GM23338 (cell line): ENCODE measurements around the gene HCRTR1. TPM values are rescaled to one million over a fixed set of nuclear protein-coding genes. Genes with fewer than 3 reads are reported as not detected.

ENCODE experiments used
- ATAC-seq: fragments of 200-7000 bp; cut with Tn5 transposase; 3 replicates; pipeline ENCODE4 v1.9.1; 2020
- DNase-seq: peaks from one replicate; pipeline ENCODE4 v3.0.0-alpha.2; 2015; ENCODE audit warnings: low spot score
- H2AFZ ChIP-seq: fragments of 200-600 bp; sonication (generic); 2 replicates; pipeline ENCODE4 v1.8.0; 2016; ENCODE audit warnings: antibody characterized with exemption, mild to moderate bottlenecking, moderate library complexity
- H3F3A ChIP-seq: fragments of 200-600 bp; sonication (generic); replicated peaks from 2 replicates; pipeline ENCODE4 v1.8.0; 2017; ENCODE audit warnings: antibody characterized with exemption, mixed run types, low read depth
- H3K27ac ChIP-seq: fragments of 200-600 bp; sonication (generic); 2 replicates; pipeline ENCODE4 v1.6.1; 2016; ENCODE audit warnings: low read depth
- H3K27me3 ChIP-seq: fragments of 200-600 bp; sonication (generic); 2 replicates; pipeline ENCODE4 v1.8.0; 2016; ENCODE audit warnings: mild to moderate bottlenecking, mixed run types, moderate library complexity; ENCODE audit not compliant: insufficient read depth
- H3K36me3 ChIP-seq: fragments of 200-600 bp; sonication (generic); 2 replicates; pipeline ENCODE4 v1.8.0; 2016; ENCODE audit warnings: mild to moderate bottlenecking; ENCODE audit not compliant: insufficient read depth
- H3K4me1 ChIP-seq: fragments of 200-600 bp; sonication (generic); 2 replicates; pipeline ENCODE4 v1.8.0; 2016; ENCODE audit warnings: mild to moderate bottlenecking, moderate library complexity; ENCODE audit not compliant: insufficient read depth
- H3K4me2 ChIP-seq: fragments of 200-600 bp; sonication (generic); 2 replicates; pipeline ENCODE4 v1.7.1; 2017; ENCODE audit warnings: mixed run types
- H3K4me3 ChIP-seq: fragments of 200-600 bp; sonication (generic); 2 replicates; pipeline ENCODE4 v1.6.1; 2016; ENCODE audit warnings: mixed run types
- H3K79me2 ChIP-seq: fragments of 200-600 bp; sonication (generic); replicated peaks from 2 replicates; pipeline ENCODE4 v1.8.0; 2017; ENCODE audit warnings: mild to moderate bottlenecking; ENCODE audit not compliant: insufficient read depth
- H3K9me2 ChIP-seq: fragments of 200-600 bp; sonication (generic); 2 replicates; pipeline ENCODE4 v1.8.0; 2017; ENCODE audit not compliant: insufficient read depth
- H4K20me1 ChIP-seq: fragments of 200-600 bp; sonication (generic); replicated peaks from 2 replicates; pipeline ENCODE4 v1.8.0; 2017; ENCODE audit warnings: mild to moderate bottlenecking; ENCODE audit not compliant: insufficient read depth
- H3K27ac Mint-ChIP-seq: 2 replicates; pipeline ENCODE4 v1.8.0; 2020; ENCODE audit warnings: inconsistent platforms, mild to moderate bottlenecking, moderate library complexity, mixed read lengths
- H3K27me3 Mint-ChIP-seq: 3 replicates; pipeline ENCODE4 v1.8.0; 2022; ENCODE audit warnings: low read depth, mild to moderate bottlenecking, moderate library complexity, mixed read lengths, inconsistent platforms; ENCODE audit not compliant: insufficient read depth, poor library complexity
- H3K36me3 Mint-ChIP-seq: 3 replicates; pipeline ENCODE4 v1.8.0; 2021; ENCODE audit warnings: low read depth, mild to moderate bottlenecking, inconsistent platforms, moderate library complexity, mixed read lengths
- H3K4me1 Mint-ChIP-seq: 3 replicates; pipeline ENCODE4 v1.8.0; 2020; ENCODE audit warnings: mild to moderate bottlenecking, inconsistent platforms, mixed read lengths
- H3K4me3 Mint-ChIP-seq: 3 replicates; pipeline ENCODE4 v1.8.0; 2021; ENCODE audit warnings: moderate library complexity, mild to moderate bottlenecking, inconsistent platforms, mixed read lengths
- H3K9me3 Mint-ChIP-seq: 3 replicates; pipeline ENCODE4 v1.8.0; 2020; ENCODE audit warnings: moderate library complexity, mild to moderate bottlenecking, inconsistent platforms, mixed read lengths
- CREB1 ChIP-seq: fragments of 250-450 bp; sonication (Bioruptor Pico); IDR thresholded peaks from 2 replicates; pipeline ENCODE4 v1.5.0; 2020; ENCODE audit warnings: low read depth, mild to moderate bottlenecking, moderate library complexity
- ETS1 ChIP-seq: IDR thresholded peaks from 2 replicates; pipeline ENCODE4 v1.6.1; 2016; ENCODE audit warnings: antibody characterized with exemption
- EZH2 ChIP-seq: fragments of 200-600 bp; sonication (generic); IDR thresholded peaks from one replicate; pipeline ENCODE4 v1.8.0; 2017; ENCODE audit warnings: antibody characterized with exemption, mild to moderate bottlenecking, low read depth; ENCODE audit not compliant: unreplicated experiment
- EZH2phosphoT487 ChIP-seq: fragments of 200-600 bp; sonication (generic); IDR thresholded peaks from one replicate; pipeline ENCODE4 v1.8.1; 2018; ENCODE audit warnings: antibody characterized with exemption; ENCODE audit not compliant: unreplicated experiment
- JUNB ChIP-seq: IDR thresholded peaks from one replicate; pipeline ENCODE4 v1.6.1; 2016; ENCODE audit warnings: antibody characterized with exemption; ENCODE audit not compliant: unreplicated experiment
- NANOG ChIP-seq: IDR thresholded peaks from 2 replicates; pipeline ENCODE4 v1.6.1; 2016; ENCODE audit warnings: antibody characterized with exemption, borderline replicate concordance
- POLR2AphosphoS5 ChIP-seq: IDR thresholded peaks from 2 replicates; pipeline ENCODE4 v1.6.1; 2016; ENCODE audit warnings: antibody characterized with exemption, low read depth
- STAT1 ChIP-seq: IDR thresholded peaks from one replicate; pipeline ENCODE4 v1.6.1; 2016; ENCODE audit warnings: antibody characterized with exemption; ENCODE audit not compliant: unreplicated experiment
- ZNF114 ChIP-seq: fragments of 250-450 bp; sonication (Bioruptor Pico); IDR thresholded peaks from 2 replicates; pipeline ENCODE4 v1.5.0; 2020; ENCODE audit warnings: mild to moderate bottlenecking, moderate library complexity
- ZNF331 ChIP-seq: fragments of 250-450 bp; sonication (Bioruptor Pico); IDR thresholded peaks from 2 replicates; pipeline ENCODE4 v1.5.0; 2020; ENCODE audit warnings: low read depth, mild to moderate bottlenecking, moderate library complexity
- polyA plus RNA-seq: library from polyadenylated mRNA; unstranded; fragments of >200 nt; fragmentation: Nextera tagmentation; extraction: Ambion mirVana; gene quantifications from 2 replicates; pipeline ENCODE4 v1.2.1, GENCODE V29; 2016
- total RNA-seq: library from RNA; depleted of rRNA; stranded (reverse); fragments of >200 nt; shearing (Covaris generic); gene quantifications from 2 replicates; pipeline ENCODE4 v1.2.3, GENCODE V29; 2014
- TF ChIP-seq, protein P1 (sequence below): fragments of 250-450 bp; sonication (Bioruptor Pico); IDR thresholded peaks from 2 replicates; pipeline ENCODE4 v1.5.0; 2020; ENCODE audit warnings: mild to moderate bottlenecking, moderate library complexity
- TF ChIP-seq, protein P2 (sequence below): IDR thresholded peaks from one replicate; pipeline ENCODE4 v1.6.1; 2018; ENCODE audit warnings: antibody characterized with exemption; ENCODE audit not compliant: unreplicated experiment
- TF ChIP-seq, protein P3 (sequence below), 2 experiments: fragments of 200-600 bp in 1 of 2; sonication (generic) in 1 of 2; conservative IDR thresholded peaks; 2 replicates each; pipeline versions ENCODE4 v1.5.1 to v1.6.1; 2016 to 2017; ENCODE audit warnings: antibody characterized with exemption in 2 of 2, low read depth in 2 of 2, mild to moderate bottlenecking in 2 of 2, moderate library complexity in 1 of 2

The HCRTR1 gene
- total and polyA plus RNA-seq, 2 experiments from 2014 or later: 0.15 to 1.0 TPM

GRCh38 chr1:31587720-31588423 is 29.6 kb upstream of the HCRTR1 start:
- DNase-seq: peak; percentile 94
- ATAC-seq: peak; percentile 82
- H3K27ac Mint-ChIP-seq: peak overlapping the region; percentile 78

More at GRCh38 chr1:31587720-31588423, 29.6 kb upstream of the HCRTR1 start:
- Mint-ChIP-seq H3K27me3 (peaks cover 14% of the 10 kb centered on the region), H3K4me1 (peaks cover 30% of the 10 kb centered on the region), H3K4me3 (peak overlapping the region; percentile 54), H3K36me3 (no peaks in the 10 kb centered on the region), H3K9me3 (no peaks in the 10 kb centered on the region)
- H3K4me1 ChIP-seq: peaks cover 28% of the 10 kb centered on the region
- H3F3A ChIP-seq: peaks cover 5% of the 10 kb centered on the region
- H2AFZ ChIP-seq: peak overlapping the region; percentile 28; the same call in 1 of the 2 replicates
- peak overlapping the region; percentile 64 for H3K4me3 ChIP-seq
- H3K9me2 ChIP-seq: no peaks in the 10 kb centered on the region
- peaks cover 17% of the 10 kb centered on the region for H3K27me3 ChIP-seq
- H4K20me1 ChIP-seq: peaks cover 4% of the 10 kb centered on the region; the same call in 1 of the 2 replicates
- H3K36me3 ChIP-seq: no peaks in the 10 kb centered on the region
- no peaks in the 10 kb centered on the region for H3K79me2 ChIP-seq
- peak overlapping the region; percentile 82 for H3K4me2 ChIP-seq
- TF ChIP-seq JUNB: no peak
- no peak for TF ChIP-seq STAT1
- TF ChIP-seq ZNF114: no peak
- no peak for TF ChIP-seq EZH2
- TF ChIP-seq, protein P1, sequence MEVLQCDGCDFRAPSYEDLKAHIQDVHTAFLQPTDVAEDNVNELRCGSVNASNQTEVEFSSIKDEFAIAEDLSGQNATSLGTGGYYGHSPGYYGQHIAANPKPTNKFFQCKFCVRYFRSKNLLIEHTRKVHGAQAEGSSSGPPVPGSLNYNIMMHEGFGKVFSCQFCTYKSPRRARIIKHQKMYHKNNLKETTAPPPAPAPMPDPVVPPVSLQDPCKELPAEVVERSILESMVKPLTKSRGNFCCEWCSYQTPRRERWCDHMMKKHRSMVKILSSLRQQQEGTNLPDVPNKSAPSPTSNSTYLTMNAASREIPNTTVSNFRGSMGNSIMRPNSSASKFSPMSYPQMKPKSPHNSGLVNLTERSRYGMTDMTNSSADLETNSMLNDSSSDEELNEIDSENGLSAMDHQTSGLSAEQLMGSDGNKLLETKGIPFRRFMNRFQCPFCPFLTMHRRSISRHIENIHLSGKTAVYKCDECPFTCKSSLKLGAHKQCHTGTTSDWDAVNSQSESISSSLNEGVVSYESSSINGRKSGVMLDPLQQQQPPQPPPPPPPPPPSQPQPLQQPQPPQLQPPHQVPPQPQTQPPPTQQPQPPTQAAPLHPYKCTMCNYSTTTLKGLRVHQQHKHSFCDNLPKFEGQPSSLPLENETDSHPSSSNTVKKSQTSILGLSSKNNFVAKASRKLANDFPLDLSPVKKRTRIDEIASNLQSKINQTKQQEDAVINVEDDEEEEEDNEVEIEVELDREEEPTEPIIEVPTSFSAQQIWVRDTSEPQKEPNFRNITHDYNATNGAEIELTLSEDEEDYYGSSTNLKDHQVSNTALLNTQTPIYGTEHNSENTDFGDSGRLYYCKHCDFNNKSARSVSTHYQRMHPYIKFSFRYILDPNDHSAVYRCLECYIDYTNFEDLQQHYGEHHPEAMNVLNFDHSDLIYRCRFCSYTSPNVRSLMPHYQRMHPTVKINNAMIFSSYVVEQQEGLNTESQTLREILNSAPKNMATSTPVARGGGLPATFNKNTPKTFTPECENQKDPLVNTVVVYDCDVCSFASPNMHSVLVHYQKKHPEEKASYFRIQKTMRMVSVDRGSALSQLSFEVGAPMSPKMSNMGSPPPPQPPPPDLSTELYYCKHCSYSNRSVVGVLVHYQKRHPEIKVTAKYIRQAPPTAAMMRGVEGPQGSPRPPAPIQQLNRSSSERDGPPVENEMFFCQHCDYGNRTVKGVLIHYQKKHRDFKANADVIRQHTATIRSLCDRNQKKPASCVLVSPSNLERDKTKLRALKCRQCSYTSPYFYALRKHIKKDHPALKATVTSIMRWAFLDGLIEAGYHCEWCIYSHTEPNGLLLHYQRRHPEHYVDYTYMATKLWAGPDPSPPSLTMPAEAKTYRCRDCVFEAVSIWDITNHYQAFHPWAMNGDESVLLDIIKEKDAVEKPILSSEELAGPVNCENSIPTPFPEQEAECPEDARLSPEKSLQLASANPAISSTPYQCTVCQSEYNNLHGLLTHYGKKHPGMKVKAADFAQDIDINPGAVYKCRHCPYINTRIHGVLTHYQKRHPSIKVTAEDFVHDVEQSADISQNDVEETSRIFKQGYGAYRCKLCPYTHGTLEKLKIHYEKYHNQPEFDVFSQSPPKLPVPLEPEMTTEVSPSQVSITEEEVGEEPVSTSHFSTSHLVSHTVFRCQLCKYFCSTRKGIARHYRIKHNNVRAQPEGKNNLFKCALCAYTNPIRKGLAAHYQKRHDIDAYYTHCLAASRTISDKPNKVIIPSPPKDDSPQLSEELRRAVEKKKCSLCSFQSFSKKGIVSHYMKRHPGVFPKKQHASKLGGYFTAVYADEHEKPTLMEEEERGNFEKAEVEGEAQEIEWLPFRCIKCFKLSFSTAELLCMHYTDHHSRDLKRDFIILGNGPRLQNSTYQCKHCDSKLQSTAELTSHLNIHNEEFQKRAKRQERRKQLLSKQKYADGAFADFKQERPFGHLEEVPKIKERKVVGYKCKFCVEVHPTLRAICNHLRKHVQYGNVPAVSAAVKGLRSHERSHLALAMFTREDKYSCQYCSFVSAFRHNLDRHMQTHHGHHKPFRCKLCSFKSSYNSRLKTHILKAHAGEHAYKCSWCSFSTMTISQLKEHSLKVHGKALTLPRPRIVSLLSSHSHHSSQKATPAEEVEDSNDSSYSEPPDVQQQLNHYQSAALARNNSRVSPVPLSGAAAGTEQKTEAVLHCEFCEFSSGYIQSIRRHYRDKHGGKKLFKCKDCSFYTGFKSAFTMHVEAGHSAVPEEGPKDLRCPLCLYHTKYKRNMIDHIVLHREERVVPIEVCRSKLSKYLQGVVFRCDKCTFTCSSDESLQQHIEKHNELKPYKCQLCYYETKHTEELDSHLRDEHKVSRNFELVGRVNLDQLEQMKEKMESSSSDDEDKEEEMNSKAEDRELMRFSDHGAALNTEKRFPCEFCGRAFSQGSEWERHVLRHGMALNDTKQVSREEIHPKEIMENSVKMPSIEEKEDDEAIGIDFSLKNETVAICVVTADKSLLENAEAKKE (CRISPR knock-in tag): no peak
- TF ChIP-seq, protein P2, sequence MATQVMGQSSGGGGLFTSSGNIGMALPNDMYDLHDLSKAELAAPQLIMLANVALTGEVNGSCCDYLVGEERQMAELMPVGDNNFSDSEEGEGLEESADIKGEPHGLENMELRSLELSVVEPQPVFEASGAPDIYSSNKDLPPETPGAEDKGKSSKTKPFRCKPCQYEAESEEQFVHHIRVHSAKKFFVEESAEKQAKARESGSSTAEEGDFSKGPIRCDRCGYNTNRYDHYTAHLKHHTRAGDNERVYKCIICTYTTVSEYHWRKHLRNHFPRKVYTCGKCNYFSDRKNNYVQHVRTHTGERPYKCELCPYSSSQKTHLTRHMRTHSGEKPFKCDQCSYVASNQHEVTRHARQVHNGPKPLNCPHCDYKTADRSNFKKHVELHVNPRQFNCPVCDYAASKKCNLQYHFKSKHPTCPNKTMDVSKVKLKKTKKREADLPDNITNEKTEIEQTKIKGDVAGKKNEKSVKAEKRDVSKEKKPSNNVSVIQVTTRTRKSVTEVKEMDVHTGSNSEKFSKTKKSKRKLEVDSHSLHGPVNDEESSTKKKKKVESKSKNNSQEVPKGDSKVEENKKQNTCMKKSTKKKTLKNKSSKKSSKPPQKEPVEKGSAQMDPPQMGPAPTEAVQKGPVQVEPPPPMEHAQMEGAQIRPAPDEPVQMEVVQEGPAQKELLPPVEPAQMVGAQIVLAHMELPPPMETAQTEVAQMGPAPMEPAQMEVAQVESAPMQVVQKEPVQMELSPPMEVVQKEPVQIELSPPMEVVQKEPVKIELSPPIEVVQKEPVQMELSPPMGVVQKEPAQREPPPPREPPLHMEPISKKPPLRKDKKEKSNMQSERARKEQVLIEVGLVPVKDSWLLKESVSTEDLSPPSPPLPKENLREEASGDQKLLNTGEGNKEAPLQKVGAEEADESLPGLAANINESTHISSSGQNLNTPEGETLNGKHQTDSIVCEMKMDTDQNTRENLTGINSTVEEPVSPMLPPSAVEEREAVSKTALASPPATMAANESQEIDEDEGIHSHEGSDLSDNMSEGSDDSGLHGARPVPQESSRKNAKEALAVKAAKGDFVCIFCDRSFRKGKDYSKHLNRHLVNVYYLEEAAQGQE: no peak
- TF ChIP-seq POLR2AphosphoS5: no peak
- peak; percentile 17; the same call in 1 of the 2 replicates for TF ChIP-seq CREB1 (CRISPR knock-in tag)
- no peak for TF ChIP-seq ZNF331
- no peak for TF ChIP-seq EZH2phosphoT487
- no peak for TF ChIP-seq NANOG
- no peak for TF ChIP-seq ETS1
- TF ChIP-seq, protein P3, sequence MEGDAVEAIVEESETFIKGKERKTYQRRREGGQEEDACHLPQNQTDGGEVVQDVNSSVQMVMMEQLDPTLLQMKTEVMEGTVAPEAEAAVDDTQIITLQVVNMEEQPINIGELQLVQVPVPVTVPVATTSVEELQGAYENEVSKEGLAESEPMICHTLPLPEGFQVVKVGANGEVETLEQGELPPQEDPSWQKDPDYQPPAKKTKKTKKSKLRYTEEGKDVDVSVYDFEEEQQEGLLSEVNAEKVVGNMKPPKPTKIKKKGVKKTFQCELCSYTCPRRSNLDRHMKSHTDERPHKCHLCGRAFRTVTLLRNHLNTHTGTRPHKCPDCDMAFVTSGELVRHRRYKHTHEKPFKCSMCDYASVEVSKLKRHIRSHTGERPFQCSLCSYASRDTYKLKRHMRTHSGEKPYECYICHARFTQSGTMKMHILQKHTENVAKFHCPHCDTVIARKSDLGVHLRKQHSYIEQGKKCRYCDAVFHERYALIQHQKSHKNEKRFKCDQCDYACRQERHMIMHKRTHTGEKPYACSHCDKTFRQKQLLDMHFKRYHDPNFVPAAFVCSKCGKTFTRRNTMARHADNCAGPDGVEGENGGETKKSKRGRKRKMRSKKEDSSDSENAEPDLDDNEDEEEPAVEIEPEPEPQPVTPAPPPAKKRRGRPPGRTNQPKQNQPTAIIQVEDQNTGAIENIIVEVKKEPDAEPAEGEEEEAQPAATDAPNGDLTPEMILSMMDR (conservative IDR thresholded peaks at IDR 0.05; ENCODE audit: low read depth in 2 of 2): peak; percentile 75 to 84
- H3K27ac ChIP-seq: 0 out of 2 replicates have a peak overlapping the region, but pooled peaks have one; percentile 59
